ENCODE data around the gene TP53I11. TPM values are rescaled to one million over a fixed set of nuclear protein-coding genes. Genes with fewer than 3 reads are reported as not detected.

TP53I11 gene
- total and polyA plus RNA-seq, 2 of the 13 experiments (the other 11 are each of a cell fraction or from before 2014, with no cell fraction given): not detected

DNA sequence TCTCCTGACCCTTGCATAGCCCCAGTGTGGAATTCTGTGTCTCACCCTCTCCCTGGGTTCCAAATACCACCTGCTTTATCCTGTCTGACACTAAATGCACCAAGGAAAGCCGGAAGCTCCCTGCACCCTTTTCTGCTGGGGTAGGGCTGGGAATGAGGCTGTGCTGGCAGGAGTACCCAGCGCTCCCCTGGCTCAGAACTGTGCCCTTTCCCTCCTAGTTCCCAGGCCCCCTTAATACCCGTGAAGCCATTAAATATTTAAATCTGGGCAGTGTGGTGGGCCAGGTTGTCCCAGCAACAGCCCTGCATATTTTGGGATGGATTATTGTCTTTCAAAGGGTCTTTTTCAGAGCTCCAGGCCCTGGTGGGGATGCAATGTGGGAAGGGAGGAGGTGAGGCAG is 63.0 kb downstream of the TP53I11 start:
- H3K27me3 ChIP-seq (ENCODE audit: control insufficient read depth in 1 of 2, insufficient read depth in 2 of 2, low read length in 2 of 2): peaks cover 4% of the 10 kb centered on the region in 2 experiments; a peak in 1 of 5 replicates
- FAIRE-seq (no peak), ATAC-seq (no peak), DNase-seq (ENCODE audit: low spot score) (no peak)
- H4K20me1 ChIP-seq (ENCODE audit: insufficient read depth, low read length): no peaks in the 10 kb centered on the region
- CTCF ChIA-PET (ENCODE audit: low intra/inter-chr PET ratio, low total read pairs): no interaction called here
- H3K36me3 ChIP-seq (replicated peaks in 1 of 2; ENCODE audit: control insufficient read depth in 1 of 2, insufficient read depth in 2 of 2, low read length in 2 of 2): no peaks in the 10 kb centered on the region
- H3K4me1 ChIP-seq (ENCODE audit: insufficient read depth, low read length): no peaks in the 10 kb centered on the region
- TF ChIP-seq TGIF2 (CRISPR knock-in tag; IDR thresholded peaks at IDR 0.05): no peak
- intact Hi-C loops (cut with micrococcal nuclease; ENCODE audit: unreplicated experiment) (no loop called here), in situ Hi-C loops (cut with HindIII; ENCODE audit: extremely low pct_ligation_motif_present, low pct_unique_long_range_greater_than_20kb) (loop anchor here (25.0 kb wide), 1 partner anchor 575 kb away; the partner anchor contains the start of gene ALX4)
- no peak overlapping the region for H3K4me3 ChIP-seq (replicated peaks in 1 of 3; ENCODE audit: insufficient read depth in 1 of 3, low read depth in 2 of 3, low read length in 3 of 3)
- no peak overlapping the region for H3K4me2 ChIP-seq (ENCODE audit: low read depth, low read length)
- no peak overlapping the region for H3K27ac ChIP-seq (ENCODE audit: extremely low read length, insufficient read depth, low read length)
- no peaks in the 10 kb centered on the region for H3K9me3 ChIP-seq (ENCODE audit: low read length)
- BruUV-seq (replicated peaks): no TSS peak
- no peak overlapping the region for H3K9ac ChIP-seq (ENCODE audit: insufficient read depth, low read depth, low read length)
- H2AFZ ChIP-seq (ENCODE audit: low read length): no peak overlapping the region
- 44% methylated on average over 3 of the region's 3 CpGs for WGBS (ENCODE audit: low lambda C conversion rate)
- no peaks in the 10 kb centered on the region for H3K79me2 ChIP-seq (ENCODE audit: insufficient read depth, low read length)
- POLR2A ChIA-PET: no interaction called here

DNA sequence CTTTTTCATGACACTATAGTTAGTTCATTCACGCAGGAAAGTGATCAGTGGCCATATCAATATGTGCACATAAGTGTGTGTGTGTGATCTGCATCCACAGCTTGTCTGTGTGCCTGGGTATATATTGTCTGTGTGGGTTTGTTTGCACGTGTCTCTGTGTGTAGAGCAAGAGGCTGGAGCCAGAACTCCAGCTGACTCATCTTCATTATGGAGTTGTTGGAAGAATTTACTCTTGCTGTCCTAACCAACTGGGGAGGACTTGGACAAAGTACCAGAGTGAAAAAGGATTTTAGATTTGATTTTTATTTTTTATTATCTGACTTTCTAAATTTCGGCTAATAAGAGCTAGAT is 63.9 kb downstream of the TP53I11 start:
- Histone ChIP-seq H3K27me3 (ENCODE audit: control insufficient read depth in 1 of 2, insufficient read depth in 2 of 2, low read length in 2 of 2) (peaks cover 3 to 4% of the 10 kb centered on the region in 2 experiments; a peak in 1 of 5 replicates), H3K27ac (ENCODE audit: extremely low read length, insufficient read depth, low read length) (no peak overlapping the region), H3K36me3 (replicated peaks in 1 of 2; ENCODE audit: control insufficient read depth in 1 of 2, insufficient read depth in 2 of 2, low read length in 2 of 2) (no peaks in the 10 kb centered on the region), H3K4me3 (replicated peaks in 1 of 3; ENCODE audit: insufficient read depth in 1 of 3, low read depth in 2 of 3, low read length in 3 of 3) (no peak overlapping the region), H3K9me3 (ENCODE audit: low read length) (no peaks in the 10 kb centered on the region), H4K20me1 (ENCODE audit: insufficient read depth, low read length) (no peaks in the 10 kb centered on the region), H3K79me2 (ENCODE audit: insufficient read depth, low read length) (no peaks in the 10 kb centered on the region), H3K4me1 (ENCODE audit: insufficient read depth, low read length) (no peaks in the 10 kb centered on the region), H3K9ac (ENCODE audit: insufficient read depth, low read depth, low read length) (no peak overlapping the region), H2AFZ (ENCODE audit: low read length) (no peak overlapping the region), H3K4me2 (ENCODE audit: low read depth, low read length) (no peak overlapping the region)
- ATAC-seq (no peak), FAIRE-seq (no peak), DNase-seq (ENCODE audit: low spot score) (no peak)
- no TSS peak for BruUV-seq (replicated peaks)
- TF ChIP-seq FOXA1 (IDR thresholded peaks at IDR 0.05) (no peak), FOXA1 (CRISPR knock-in tag; IDR thresholded peaks at IDR 0.05) (no peak), MBD4 (IDR thresholded peaks at IDR 0.05; ENCODE audit: borderline replicate concordance, low read length) (no peak), ZNF235 (CRISPR knock-in tag; IDR thresholded peaks at IDR 0.05; ENCODE audit: borderline replicate concordance) (no peak), STAG1 (CRISPR knock-in tag; IDR thresholded peaks at IDR 0.05) (no peak), CHCHD3 (CRISPR knock-in tag; IDR thresholded peaks at IDR 0.05) (no peak), HDAC1 (CRISPR knock-in tag; IDR thresholded peaks at IDR 0.05) (no peak), ZFP90 (CRISPR knock-in tag; IDR thresholded peaks at IDR 0.05; ENCODE audit: borderline replicate concordance) (no peak)
- TF ChIP-seq, protein P1, sequence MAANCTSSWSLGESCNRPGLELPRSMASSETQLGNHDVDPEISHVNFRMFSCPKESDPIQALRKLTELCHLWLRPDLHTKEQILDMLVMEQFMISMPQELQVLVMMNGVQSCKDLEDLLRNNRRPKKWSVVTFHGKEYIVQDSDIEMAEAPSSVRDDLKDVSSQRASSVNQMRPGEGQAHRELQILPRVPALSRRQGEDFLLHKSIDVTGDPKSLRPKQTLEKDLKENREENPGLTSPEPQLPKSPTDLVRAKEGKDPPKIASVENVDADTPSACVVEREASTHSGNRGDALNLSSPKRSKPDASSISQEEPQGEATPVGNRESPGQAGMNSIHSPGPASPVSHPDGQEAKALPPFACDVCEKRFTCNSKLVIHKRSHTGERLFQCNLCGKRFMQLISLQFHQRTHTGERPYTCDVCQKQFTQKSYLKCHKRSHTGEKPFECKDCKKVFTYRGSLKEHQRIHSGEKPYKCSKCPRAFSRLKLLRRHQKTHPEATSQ (CRISPR knock-in tag; IDR thresholded peaks at IDR 0.05; ENCODE audit: borderline replicate concordance): no peak
- TF ChIP-seq, protein P2, sequence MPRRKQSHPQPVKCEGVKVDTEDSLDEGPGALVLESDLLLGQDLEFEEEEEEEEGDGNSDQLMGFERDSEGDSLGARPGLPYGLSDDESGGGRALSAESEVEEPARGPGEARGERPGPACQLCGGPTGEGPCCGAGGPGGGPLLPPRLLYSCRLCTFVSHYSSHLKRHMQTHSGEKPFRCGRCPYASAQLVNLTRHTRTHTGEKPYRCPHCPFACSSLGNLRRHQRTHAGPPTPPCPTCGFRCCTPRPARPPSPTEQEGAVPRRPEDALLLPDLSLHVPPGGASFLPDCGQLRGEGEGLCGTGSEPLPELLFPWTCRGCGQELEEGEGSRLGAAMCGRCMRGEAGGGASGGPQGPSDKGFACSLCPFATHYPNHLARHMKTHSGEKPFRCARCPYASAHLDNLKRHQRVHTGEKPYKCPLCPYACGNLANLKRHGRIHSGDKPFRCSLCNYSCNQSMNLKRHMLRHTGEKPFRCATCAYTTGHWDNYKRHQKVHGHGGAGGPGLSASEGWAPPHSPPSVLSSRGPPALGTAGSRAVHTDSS (CRISPR knock-in tag; conservative IDR thresholded peaks at IDR 0.05): no peak
- TF ChIP-seq, protein P3, sequence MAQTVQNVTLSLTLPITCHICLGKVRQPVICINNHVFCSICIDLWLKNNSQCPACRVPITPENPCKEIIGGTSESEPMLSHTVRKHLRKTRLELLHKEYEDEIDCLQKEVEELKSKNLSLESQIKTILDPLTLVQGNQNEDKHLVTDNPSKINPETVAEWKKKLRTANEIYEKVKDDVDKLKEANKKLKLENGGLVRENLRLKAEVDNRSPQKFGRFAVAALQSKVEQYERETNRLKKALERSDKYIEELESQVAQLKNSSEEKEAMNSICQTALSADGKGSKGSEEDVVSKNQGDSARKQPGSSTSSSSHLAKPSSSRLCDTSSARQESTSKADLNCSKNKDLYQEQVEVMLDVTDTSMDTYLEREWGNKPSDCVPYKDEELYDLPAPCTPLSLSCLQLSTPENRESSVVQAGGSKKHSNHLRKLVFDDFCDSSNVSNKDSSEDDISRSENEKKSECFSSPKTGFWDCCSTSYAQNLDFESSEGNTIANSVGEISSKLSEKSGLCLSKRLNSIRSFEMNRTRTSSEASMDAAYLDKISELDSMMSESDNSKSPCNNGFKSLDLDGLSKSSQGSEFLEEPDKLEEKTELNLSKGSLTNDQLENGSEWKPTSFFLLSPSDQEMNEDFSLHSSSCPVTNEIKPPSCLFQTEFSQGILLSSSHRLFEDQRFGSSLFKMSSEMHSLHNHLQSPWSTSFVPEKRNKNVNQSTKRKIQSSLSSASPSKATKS (CRISPR knock-in tag; IDR thresholded peaks at IDR 0.05): no peak
- CTCF ChIA-PET (ENCODE audit: low intra/inter-chr PET ratio, low total read pairs): no interaction called here
- WGBS (ENCODE audit: low lambda C conversion rate): 7% methylated on average over 3 of the region's 3 CpGs
- in situ Hi-C loops (cut with HindIII; ENCODE audit: extremely low pct_ligation_motif_present, low pct_unique_long_range_greater_than_20kb) (loop anchor here (25.0 kb wide), 1 partner anchor 574 kb away; the partner anchor contains the start of gene ALX4), intact Hi-C loops (cut with micrococcal nuclease; ENCODE audit: unreplicated experiment) (no loop called here)
- POLR2A ChIA-PET: no interaction called here

All from HepG2 (cell line).